GM12878 (cell line): ENCODE data around the gene FANK1. TPM values are rescaled to one million over a fixed set of nuclear protein-coding genes. Genes with fewer than 3 reads are reported as not detected.

Experiments
- ATAC-seq: fragments of 200-7000 bp; cut with Tn5 transposase; 3 replicates; pipeline ENCODE4 v1.9.1; 2020; ENCODE audit warnings: mild to moderate bottlenecking, moderate library complexity
- BruUV-seq: library from RNA; stranded (reverse); fragments of 400-500 nt; replicated peaks from 2 replicates; lab custom pipeline; 2021; lab: Mats Ljungman, UMichigan
- CTCF ChIA-PET: fragments of 300-600 bp; sonication (Branson Sonifier 250); formaldehyde crosslinking; extraction: SDS; loops from one replicate; lab custom pipeline; 2021; ENCODE audit warnings: inconsistent platforms; lab: Yijun Ruan, JAX
- POLR2A ChIA-PET: fragments of 350-600 bp; formaldehyde crosslinking; extraction: SDS; loops from one replicate; lab custom pipeline; 2021; ENCODE audit warnings: inconsistent platforms; lab: Charles Lee
- RAD21 ChIA-PET: fragments of 300-600 bp; sonication (Branson Sonifier 250); formaldehyde crosslinking; loops from one replicate; lab custom pipeline; 2023; ENCODE audit warnings: antibody characterized with exemption; ENCODE audit not compliant: unreplicated experiment; lab: Charles Lee
- SMC1A ChIA-PET: fragments of 300-600 bp; sonication (Branson Sonifier 250); formaldehyde crosslinking; loops from one replicate; lab custom pipeline; 2023; ENCODE audit not compliant: unreplicated experiment, uncharacterized antibody; lab: Charles Lee
- DNase-seq: peaks from one replicate; pipeline ENCODE4 v3.0.0-alpha.2; 2011; ENCODE audit warnings: low read depth, low spot score
- FAIRE-seq: peaks from 3 replicates; lab custom pipeline; 2011; peaks lifted over from hg19 to GRCh38; lab: Jason Lieb, UNC
- H2AFZ ChIP-seq: 2 replicates; pipeline ENCODE4 v1.6.0; 2011; ENCODE audit warnings: low read depth, low read length, control low read depth; ENCODE audit not compliant: control insufficient read depth
- H3K27ac ChIP-seq: 2 replicates; pipeline ENCODE4 v1.5.1; 2011; ENCODE audit warnings: control low read depth; ENCODE audit not compliant: control insufficient read depth, insufficient read depth
- H3K27me3 ChIP-seq, 2 experiments: replicated peaks in 1 of 2; 2 replicates each; pipeline versions ENCODE4 v1.6.0 to v1.6.1; 2011; ENCODE audit warnings: low read length in 1 of 2; ENCODE audit not compliant: control insufficient read depth in 2 of 2, insufficient read depth in 2 of 2
- H3K36me3 ChIP-seq, 2 experiments: 2 replicates each; pipeline ENCODE4 v1.5.1; 2011; ENCODE audit warnings: low read length in 1 of 2; ENCODE audit not compliant: control insufficient read depth in 2 of 2, insufficient read depth in 2 of 2
- H3K4me1 ChIP-seq: 2 replicates; pipeline ENCODE4 v1.6.1; 2011; ENCODE audit warnings: mild to moderate bottlenecking, low read length, moderate library complexity, mixed read lengths; ENCODE audit not compliant: control insufficient read depth, insufficient read depth
- H3K4me2 ChIP-seq: 2 replicates; pipeline ENCODE4 v1.6.0; 2011; ENCODE audit warnings: control low read depth; ENCODE audit not compliant: control insufficient read depth, insufficient read depth
- H3K4me3 ChIP-seq: fragments of 200-600 bp; sonication (generic); 2 replicates; pipeline ENCODE4 v1.5.1; 2016
- H3K79me2 ChIP-seq: 2 replicates; pipeline ENCODE4 v1.6.0; 2011; ENCODE audit warnings: low read length; ENCODE audit not compliant: control insufficient read depth, insufficient read depth
- H3K9ac ChIP-seq: 2 replicates; pipeline ENCODE4 v1.8.0; 2011; ENCODE audit warnings: low read length, control low read depth, mixed read lengths; ENCODE audit not compliant: control insufficient read depth, insufficient read depth
- H3K9me3 ChIP-seq: replicated peaks from 3 replicates; pipeline ENCODE4 v1.5.1; 2011; ENCODE audit warnings: mild to moderate bottlenecking, low read length; ENCODE audit not compliant: control insufficient read depth, insufficient read depth
- H4K20me1 ChIP-seq: 2 replicates; pipeline ENCODE4 v1.6.0; 2011; ENCODE audit not compliant: control insufficient read depth, insufficient read depth
- CTCF ChIP-seq, 3 experiments: IDR thresholded peaks in 2 of 3; conservative IDR thresholded peaks in 1 of 3; 2 replicates each; pipeline ENCODE4 v1.5.1; 2011; ENCODE audit warnings: low read depth in 3 of 3, low read length in 3 of 3, mild to moderate bottlenecking in 3 of 3, control low read depth in 2 of 3, moderate library complexity in 2 of 3, inconsistent platforms in 1 of 3, mixed read lengths in 1 of 3; ENCODE audit not compliant: control insufficient read depth in 2 of 3, insufficient read depth in 1 of 3; ENCODE audit errors: extremely low read depth in 1 of 3
- ETV6 ChIP-seq, 2 experiments: fragments of 450-650 bp in 1 of 2; IDR thresholded peaks in 1 of 2; conservative IDR thresholded peaks in 1 of 2; 2 replicates each; pipeline ENCODE4 v1.6.1; 2014; ENCODE audit warnings: antibody characterized with exemption in 1 of 2, borderline replicate concordance in 1 of 2, low read depth in 1 of 2, mild to moderate bottlenecking in 1 of 2, moderate library complexity in 1 of 2
- FOXM1 ChIP-seq: IDR thresholded peaks from 2 replicates; pipeline ENCODE4 v1.6.1; 2012; ENCODE audit warnings: low read depth, mild to moderate bottlenecking, inconsistent platforms, low read length, moderate library complexity
- HCFC1 ChIP-seq: fragments of 150-350 bp; IDR thresholded peaks from 2 replicates; pipeline ENCODE4 v1.6.1; 2014; ENCODE audit warnings: low read length
- IKZF2 ChIP-seq, 2 experiments: fragments of 450-650 bp; IDR thresholded peaks; 2 replicates each; pipeline ENCODE4 v1.6.1; 2017; ENCODE audit warnings: mild to moderate bottlenecking in 2 of 2, moderate library complexity in 2 of 2
- IRF4 ChIP-seq: IDR thresholded peaks from 2 replicates; pipeline ENCODE4 v1.6.1; 2011; ENCODE audit warnings: low read depth, low read length
- ZZZ3 ChIP-seq: IDR thresholded peaks from 2 replicates; pipeline ENCODE4 v1.6.1; 2011; ENCODE audit warnings: low read depth; ENCODE audit not compliant: control insufficient read depth, insufficient read length
- WGBS: methylation state at CpG from one replicate; pipeline ENCODE4 v1.1.6; 2016; ENCODE audit warnings: low lambda C conversion rate; ENCODE audit not compliant: insufficient replicate concordance, insufficient coverage; ENCODE audit errors: missing lambda C conversion rate; 5-methylcytosine and 5-hydroxymethylcytosine counted together
- in situ Hi-C: fragments of 300-500 bp; cut with MboI; formaldehyde crosslinking; loops from 9 replicates; pipeline ENCODE4 v1.14.3; 2018; ENCODE audit warnings: mixed read lengths
- intact Hi-C: fragments of 100-400 bp; cut with micrococcal nuclease; formaldehyde crosslinking; loops from one replicate; pipeline ENCODE4 v1.14.2; 2022; ENCODE audit not compliant: unreplicated experiment
- polyA plus RNA-seq, 11 experiments: library from polyadenylated mRNA; depleted of rRNA in 4 of 11; unstranded in 6 of 11; stranded (reverse) in 5 of 11; fragments of >200 nt; fragmentation: Nextera tagmentation in 4 of 11; fragmentation: Illumina TruSeq in 1 of 11; extraction: Ambion mirVana in 4 of 11; extraction: Trizol in 1 of 11; gene quantifications; 1 replicate in 1 of 11; 2 replicates in 10 of 11; pipeline versions ENCODE4 v1.2.1 to v1.2.3, GENCODE V29; 2011 to 2016; ENCODE audit warnings: inconsistent platforms in 2 of 11, missing spikeins in 2 of 11, low read depth in 1 of 11
- total RNA-seq, 4 experiments: library from RNA; depleted of rRNA in 3 of 4; stranded (reverse); fragments of >200 nt in 3 of 4; fragmentation: Illumina TruSeq in 1 of 4; extraction: Trizol in 1 of 4; gene quantifications; 2 replicates each; pipeline versions ENCODE4 v1.2.1 to v1.2.3, GENCODE V29; 2013 to 2021
- TF ChIP-seq, protein P1 (sequence below): fragments of 450-650 bp; IDR thresholded peaks from 2 replicates; pipeline ENCODE4 v1.6.1; 2016; ENCODE audit warnings: mild to moderate bottlenecking

Gene FANK1
- total and polyA plus RNA-seq, 10 of the 15 experiments (the other 5 are each of a cell fraction or from before 2014, with no cell fraction given): 0.07 to 0.16 (median 0.13) TPM; not detected in 6

GRCh38 chr10:126022841-126023240, 126.5 kb downstream of the FANK1 start (continued):
- TF ChIP-seq IKZF2 (IDR thresholded peaks at IDR 0.05) (no peak), HCFC1 (no peak)

- H3K4me3 ChIP-seq: no peak overlapping the region
- TF ChIP-seq ETV6 (conservative IDR thresholded peaks at IDR 0.05 in 1 of 2, IDR thresholded peaks at IDR 0.05 in 1 of 2; ENCODE audit: borderline replicate concordance in 1 of 2, low read depth in 1 of 2): no peak
- TF ChIP-seq, protein P1, sequence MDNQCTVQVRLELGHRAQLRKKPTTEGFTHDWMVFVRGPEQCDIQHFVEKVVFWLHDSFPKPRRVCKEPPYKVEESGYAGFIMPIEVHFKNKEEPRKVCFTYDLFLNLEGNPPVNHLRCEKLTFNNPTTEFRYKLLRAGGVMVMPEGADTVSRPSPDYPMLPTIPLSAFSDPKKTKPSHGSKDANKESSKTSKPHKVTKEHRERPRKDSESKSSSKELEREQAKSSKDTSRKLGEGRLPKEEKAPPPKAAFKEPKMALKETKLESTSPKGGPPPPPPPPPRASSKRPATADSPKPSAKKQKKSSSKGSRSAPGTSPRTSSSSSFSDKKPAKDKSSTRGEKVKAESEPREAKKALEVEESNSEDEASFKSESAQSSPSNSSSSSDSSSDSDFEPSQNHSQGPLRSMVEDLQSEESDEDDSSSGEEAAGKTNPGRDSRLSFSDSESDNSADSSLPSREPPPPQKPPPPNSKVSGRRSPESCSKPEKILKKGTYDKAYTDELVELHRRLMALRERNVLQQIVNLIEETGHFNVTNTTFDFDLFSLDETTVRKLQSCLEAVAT: no peak
- TF ChIP-seq HCFC1: no peak
- no peak for TF ChIP-seq CTCF (IDR thresholded peaks at IDR 0.05 in 2 of 3, conservative IDR thresholded peaks at IDR 0.05 in 1 of 3; ENCODE audit: control insufficient read depth in 2 of 3, extremely low read depth in 1 of 3, insufficient read depth in 1 of 3, low read depth in 3 of 3, low read length in 3 of 3)
- no peak for TF ChIP-seq IRF4
- no peak for TF ChIP-seq ZZZ3
- TF ChIP-seq FOXM1: no peak
- no peaks in the 10 kb centered on the region; the same call in 2 of the 3 replicates for H3K9me3 ChIP-seq
- no peaks in the 10 kb centered on the region for H3K79me2 ChIP-seq
- POLR2A ChIA-PET: no interaction called here
- in situ Hi-C loops (no loop called here), intact Hi-C loops (no loop called here)
- no TSS peak for BruUV-seq
- H3K4me2 ChIP-seq: no peak overlapping the region
- no peak overlapping the region for H3K27ac ChIP-seq
- H4K20me1 ChIP-seq: no peaks in the 10 kb centered on the region
- no peaks in the 10 kb centered on the region for H3K4me1 ChIP-seq
- H2AFZ ChIP-seq: no peak overlapping the region
- no peak for FAIRE-seq
- no peak for ATAC-seq
- RAD21 ChIA-PET: no interaction called here
- H3K9ac ChIP-seq: no peak overlapping the region
- CTCF ChIA-PET: no interaction called here
- no peaks in the 10 kb centered on the region for H3K36me3 ChIP-seq
- 6% methylated on average over 1 of the region's 1 CpG for WGBS
- DNase-seq: no peak
- H3K27me3 ChIP-seq: no peaks in the 10 kb centered on the region
- SMC1A ChIA-PET: no interaction called here
Observed at GRCh38 chr10:126027692-126028091, 131.3 kb downstream of the FANK1 start.
